Bronchial epithelial cell (primary cell): ENCODE results near the gene CLPTM1L. TPM values are rescaled to one million over a fixed set of nuclear protein-coding genes. Genes with fewer than 3 reads are reported as not detected.

Source experiments
- DNase-seq: peaks from one replicate; pipeline ENCODE4 v3.0.0-alpha.2; 2010; ENCODE audit warnings: low read depth
- FAIRE-seq: peaks from 2 replicates; lab custom pipeline; 2011; peaks lifted over from hg19 to GRCh38; lab: Jason Lieb, UNC
- H3K27me3 ChIP-seq: 2 replicates; pipeline ENCODE4 v1.5.1; 2011; ENCODE audit warnings: low read length; ENCODE audit not compliant: control insufficient read depth, insufficient read depth
- H3K36me3 ChIP-seq: 2 replicates; pipeline ENCODE4 v1.5.1; 2011; ENCODE audit warnings: low read length; ENCODE audit not compliant: control insufficient read depth, insufficient read depth
- H3K4me3 ChIP-seq: 2 replicates; pipeline ENCODE4 v1.5.1; 2011; ENCODE audit warnings: mild to moderate bottlenecking, low read depth, low read length, control low read depth
- total RNA-seq: library from RNA; depleted of rRNA; stranded (reverse); fragments of >200 nt; gene quantifications from 2 replicates; pipeline ENCODE4 v1.2.1, GENCODE V29; 2014
- TF ChIP-seq, protein P1 (sequence below): IDR thresholded peaks from 2 replicates; pipeline ENCODE4 v1.5.1; 2011; ENCODE audit warnings: mild to moderate bottlenecking, moderate library complexity, low read length, control low read depth, inconsistent platforms; ENCODE audit not compliant: insufficient read depth, severe bottlenecking

Gene CLPTM1L
- total RNA-seq, 1 donor from 2014 or later = 314 TPM

DNA sequence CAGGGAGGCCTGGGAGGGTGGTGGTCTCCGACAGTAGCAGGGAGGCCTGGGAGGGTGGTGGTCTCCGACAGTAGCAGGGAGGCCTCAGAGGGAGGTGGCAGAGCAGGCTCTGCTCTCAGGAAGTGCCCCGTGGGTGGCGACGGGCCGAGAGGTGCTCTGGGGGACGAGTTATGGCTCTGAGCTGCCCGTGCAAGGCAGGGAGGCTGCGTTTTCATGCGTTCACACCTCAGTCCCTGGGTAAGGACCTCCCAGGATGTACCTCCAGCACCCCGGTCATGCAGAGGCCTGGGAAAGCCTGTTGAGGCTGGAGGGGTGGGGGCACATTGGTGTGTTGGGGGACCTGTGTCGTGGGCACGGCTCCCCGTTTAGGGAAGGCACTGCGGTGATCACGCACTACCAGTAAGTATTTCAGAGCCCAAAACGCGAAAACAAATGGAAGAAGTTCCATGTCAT is 37.4 kb upstream of the CLPTM1L start:
- FAIRE-seq (no peak), DNase-seq (no peak)
- Histone ChIP-seq H3K27me3 (peaks cover 3% of the 10 kb centered on the region), H3K4me3 (no peak overlapping the region), H3K36me3 (no peaks in the 10 kb centered on the region)
- TF ChIP-seq, protein P1, sequence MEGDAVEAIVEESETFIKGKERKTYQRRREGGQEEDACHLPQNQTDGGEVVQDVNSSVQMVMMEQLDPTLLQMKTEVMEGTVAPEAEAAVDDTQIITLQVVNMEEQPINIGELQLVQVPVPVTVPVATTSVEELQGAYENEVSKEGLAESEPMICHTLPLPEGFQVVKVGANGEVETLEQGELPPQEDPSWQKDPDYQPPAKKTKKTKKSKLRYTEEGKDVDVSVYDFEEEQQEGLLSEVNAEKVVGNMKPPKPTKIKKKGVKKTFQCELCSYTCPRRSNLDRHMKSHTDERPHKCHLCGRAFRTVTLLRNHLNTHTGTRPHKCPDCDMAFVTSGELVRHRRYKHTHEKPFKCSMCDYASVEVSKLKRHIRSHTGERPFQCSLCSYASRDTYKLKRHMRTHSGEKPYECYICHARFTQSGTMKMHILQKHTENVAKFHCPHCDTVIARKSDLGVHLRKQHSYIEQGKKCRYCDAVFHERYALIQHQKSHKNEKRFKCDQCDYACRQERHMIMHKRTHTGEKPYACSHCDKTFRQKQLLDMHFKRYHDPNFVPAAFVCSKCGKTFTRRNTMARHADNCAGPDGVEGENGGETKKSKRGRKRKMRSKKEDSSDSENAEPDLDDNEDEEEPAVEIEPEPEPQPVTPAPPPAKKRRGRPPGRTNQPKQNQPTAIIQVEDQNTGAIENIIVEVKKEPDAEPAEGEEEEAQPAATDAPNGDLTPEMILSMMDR = no peak

DNA sequence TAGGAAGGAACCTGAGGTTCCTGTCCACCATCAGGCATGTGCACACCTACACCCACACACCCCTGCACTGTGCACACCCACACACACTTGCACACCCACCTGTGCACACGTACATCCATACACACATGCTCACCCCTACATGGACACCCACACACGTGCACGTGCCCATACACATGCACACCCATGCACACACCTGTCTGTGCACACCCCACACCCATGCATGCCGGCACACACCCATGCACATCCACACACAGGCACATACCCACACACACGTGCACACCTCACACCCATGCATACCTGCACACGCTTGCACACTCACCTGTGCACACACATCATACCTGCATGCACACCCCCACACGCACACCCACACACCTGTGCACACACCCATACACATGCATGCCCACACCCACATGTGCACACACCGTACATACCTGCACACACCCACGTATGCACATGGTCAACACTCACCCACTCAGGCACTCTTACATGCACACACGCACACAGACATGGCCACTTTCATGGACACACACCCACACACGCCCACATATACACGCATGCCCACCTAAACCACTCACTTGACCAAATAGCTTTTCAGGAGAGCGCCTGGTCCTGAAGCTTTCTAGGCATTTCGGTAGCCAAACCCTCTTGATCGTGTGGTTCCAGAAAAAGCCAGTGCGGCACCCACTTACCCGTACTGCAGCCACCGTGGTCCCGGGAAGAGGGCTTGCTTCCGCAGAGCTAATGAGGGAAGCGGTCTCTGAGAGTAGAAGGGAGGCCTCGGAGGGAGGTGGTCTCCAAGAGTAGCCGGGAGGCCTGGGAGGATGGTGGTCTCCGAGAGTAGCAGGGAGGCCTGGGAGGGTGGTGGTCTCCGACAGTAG is 36.7 kb upstream of the CLPTM1L start:
- TF ChIP-seq, protein P1 = no peak
- no peak for DNase-seq
- peak; percentile 55 for FAIRE-seq
- Histone ChIP-seq H3K4me3 (no peak overlapping the region), H3K27me3 (peaks cover 3% of the 10 kb centered on the region), H3K36me3 (no peaks in the 10 kb centered on the region)

DNA sequence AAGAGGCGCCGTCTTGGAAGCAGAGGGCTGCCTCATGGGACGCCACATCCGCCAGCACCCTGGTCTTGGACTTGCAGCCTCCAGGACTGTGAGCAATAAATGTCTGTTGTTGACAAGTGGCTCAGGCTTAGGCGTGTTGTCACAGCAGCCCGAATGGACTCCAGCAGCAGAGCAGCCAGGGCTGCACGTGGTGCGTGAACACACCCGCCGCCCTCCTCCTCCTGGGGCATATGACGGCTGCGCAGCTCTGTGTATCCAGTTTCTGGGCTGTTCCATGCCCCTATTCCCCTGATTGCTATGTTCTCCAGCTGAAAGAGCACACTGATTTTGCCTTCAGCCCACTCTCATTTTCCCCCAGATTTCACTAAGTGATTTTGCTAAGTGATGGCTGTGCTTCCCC is 36.0 kb upstream of the CLPTM1L start:
- Histone ChIP-seq H3K4me3 (no peak overlapping the region), H3K36me3 (no peaks in the 10 kb centered on the region), H3K27me3 (peaks cover 3% of the 10 kb centered on the region)
- TF ChIP-seq, protein P1 = no peak
- FAIRE-seq (no peak), DNase-seq (no peak)

DNA sequence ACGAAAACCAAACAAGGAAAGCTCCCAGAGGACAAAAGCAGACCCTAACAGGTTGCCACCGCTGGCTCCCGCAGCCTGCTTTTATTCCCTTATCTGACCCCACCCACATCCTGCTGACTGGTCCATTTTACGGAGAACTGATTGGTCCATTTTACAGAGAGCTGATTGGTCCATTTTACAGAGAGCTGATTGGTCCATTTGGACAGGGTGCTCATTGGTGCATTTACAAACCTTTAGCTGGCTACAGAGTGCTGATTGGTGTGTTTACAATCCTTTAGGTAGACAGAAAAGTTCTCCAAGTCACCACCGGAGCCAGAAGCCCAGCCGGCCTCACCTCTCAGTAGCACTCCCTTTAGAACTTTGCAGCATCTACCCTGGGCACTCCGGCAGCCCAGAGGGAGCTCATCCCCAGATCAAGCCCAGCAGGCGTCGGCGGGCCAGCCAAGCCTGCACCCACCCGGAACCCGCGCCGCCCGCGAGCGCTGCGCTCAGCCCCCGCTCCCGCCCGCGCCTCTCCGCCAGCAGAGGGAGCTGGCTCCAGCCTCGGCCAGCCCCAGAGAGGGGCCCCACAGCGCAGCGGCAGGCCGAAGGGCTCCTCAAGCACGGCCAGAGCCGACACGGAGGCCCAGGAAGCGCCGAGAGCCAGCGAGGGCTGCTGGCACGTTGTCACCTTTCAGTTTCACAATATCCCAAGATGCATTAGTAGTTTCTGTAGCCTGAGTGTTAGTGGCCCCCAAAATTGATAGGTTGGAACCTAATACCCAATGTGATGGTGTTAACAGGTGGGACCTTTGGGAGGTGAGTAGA is 35.3 kb upstream of the CLPTM1L start:
- peaks cover 3% of the 10 kb centered on the region for H3K27me3 ChIP-seq

DNA sequence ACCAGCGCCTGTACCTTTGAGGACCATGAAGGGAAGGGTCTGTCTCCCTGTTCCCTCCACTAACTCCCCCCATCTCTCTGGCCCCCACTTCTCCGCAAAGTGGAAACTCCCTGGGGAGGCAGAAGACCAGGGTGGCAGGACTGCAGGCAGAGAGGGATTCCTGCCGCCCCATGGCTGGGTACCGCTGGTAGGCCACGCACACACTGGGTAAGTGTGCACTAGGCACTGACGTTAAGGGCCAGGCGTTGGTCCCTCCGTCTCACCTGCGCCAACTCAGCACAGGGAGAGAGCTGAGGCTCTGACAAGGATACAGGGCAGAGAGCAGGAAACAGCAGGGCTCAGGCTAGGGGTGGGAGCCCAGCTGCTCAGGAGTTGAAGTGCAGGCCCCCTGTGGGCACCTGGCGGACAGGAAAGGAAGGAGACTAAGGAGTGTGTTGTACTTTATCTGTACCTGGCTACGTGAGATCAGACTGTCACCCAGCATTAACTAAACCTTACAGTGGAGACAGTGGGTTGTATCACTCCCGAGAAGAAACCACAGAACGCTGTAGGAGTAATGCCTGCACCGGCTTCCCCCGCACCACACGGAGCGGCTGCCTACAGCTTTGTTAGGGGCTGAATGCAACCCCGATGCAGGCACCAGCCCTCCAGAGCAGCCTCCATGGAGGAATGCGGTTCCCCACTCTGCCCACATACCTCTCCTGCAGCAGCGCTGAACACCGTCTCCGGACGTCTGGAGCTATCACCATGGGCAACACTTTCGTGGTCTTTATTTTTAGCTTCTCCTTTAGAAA is 34.2 kb upstream of the CLPTM1L start:
- Histone ChIP-seq H3K4me3 (no peak overlapping the region), H3K36me3 (no peaks in the 10 kb centered on the region), H3K27me3 (peaks cover 5% of the 10 kb centered on the region)
- no peak for DNase-seq
- TF ChIP-seq, protein P1 = no peak
- FAIRE-seq = no peak

More for the DNA sequence above, 35.3 kb upstream of the CLPTM1L start:
- TF ChIP-seq, protein P1 = peak; percentile 53
- no peak for DNase-seq
- no peak overlapping the region for H3K4me3 ChIP-seq
- H3K36me3 ChIP-seq = no peaks in the 10 kb centered on the region
- no peak for FAIRE-seq
